GM23248 (cell line): Measurements from ENCODE around the gene IL24.

ENCODE experiments used
- EZH2 ChIP-seq: fragments of 200-600 bp; sonication (generic); IDR thresholded peaks from 2 replicates; pipeline ENCODE4 v1.6.1; 2018; ENCODE audit warnings: antibody characterized with exemption, mild to moderate bottlenecking; ENCODE audit not compliant: insufficient read depth, poor library complexity, severe bottlenecking
- EZH2phosphoT487 ChIP-seq: fragments of 200-600 bp; sonication (generic); IDR thresholded peaks from 2 replicates; pipeline ENCODE4 v1.6.1; 2018; ENCODE audit warnings: antibody characterized with exemption, moderate library complexity, mild to moderate bottlenecking, low read depth; ENCODE audit not compliant: insufficient read depth

GRCh38 chr1:206902702-206903101 lies 5.5 kb downstream of the IL24 start:
- TF ChIP-seq EZH2 (no peak), EZH2phosphoT487 (no peak)
